Stomach (tissue), 4 donors: ENCODE results near the gene DHRS1.

Experiments
- POLR2AphosphoS5 ChIP-seq, 3 donors: sonication (generic); formaldehyde crosslinking; IDR thresholded peaks; one replicate each; pipeline ENCODE4 v1.6.1; 2016; ENCODE audit warnings: antibody characterized with exemption in 3 of 3
- TF ChIP-seq, protein P1 (sequence below), 7 experiments: fragments of 450-650 bp in 4 of 7; fragments of 200-600 bp in 3 of 7; sonication (generic) in 3 of 7; IDR thresholded peaks; one replicate each; pipeline ENCODE4 v1.5.1; 2016 to 2019; ENCODE audit warnings: antibody characterized with exemption in 7 of 7, control low read depth in 2 of 7, mild to moderate bottlenecking in 1 of 7

DNA sequence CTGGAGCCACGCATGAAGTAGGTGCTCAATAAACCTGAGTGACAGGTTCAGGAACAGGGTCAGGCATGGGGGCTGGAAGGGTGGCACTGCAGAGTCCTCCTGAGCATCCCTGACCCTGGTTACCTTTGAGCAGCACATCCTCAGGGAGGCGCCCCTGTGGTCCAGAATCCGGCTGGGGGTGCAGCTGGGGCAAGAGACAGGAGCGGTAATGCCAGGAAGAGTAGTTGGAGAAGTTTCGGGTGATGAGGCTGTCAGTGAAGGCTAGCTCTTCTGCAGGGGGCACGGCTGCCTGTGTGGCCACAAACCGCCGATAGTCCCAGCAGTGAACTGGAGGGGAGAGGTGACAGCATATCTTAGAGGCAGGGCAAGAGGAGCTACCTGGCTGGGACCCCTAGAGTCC, 30.2 kb downstream of the DHRS1 start:
- TF ChIP-seq, protein P1, sequence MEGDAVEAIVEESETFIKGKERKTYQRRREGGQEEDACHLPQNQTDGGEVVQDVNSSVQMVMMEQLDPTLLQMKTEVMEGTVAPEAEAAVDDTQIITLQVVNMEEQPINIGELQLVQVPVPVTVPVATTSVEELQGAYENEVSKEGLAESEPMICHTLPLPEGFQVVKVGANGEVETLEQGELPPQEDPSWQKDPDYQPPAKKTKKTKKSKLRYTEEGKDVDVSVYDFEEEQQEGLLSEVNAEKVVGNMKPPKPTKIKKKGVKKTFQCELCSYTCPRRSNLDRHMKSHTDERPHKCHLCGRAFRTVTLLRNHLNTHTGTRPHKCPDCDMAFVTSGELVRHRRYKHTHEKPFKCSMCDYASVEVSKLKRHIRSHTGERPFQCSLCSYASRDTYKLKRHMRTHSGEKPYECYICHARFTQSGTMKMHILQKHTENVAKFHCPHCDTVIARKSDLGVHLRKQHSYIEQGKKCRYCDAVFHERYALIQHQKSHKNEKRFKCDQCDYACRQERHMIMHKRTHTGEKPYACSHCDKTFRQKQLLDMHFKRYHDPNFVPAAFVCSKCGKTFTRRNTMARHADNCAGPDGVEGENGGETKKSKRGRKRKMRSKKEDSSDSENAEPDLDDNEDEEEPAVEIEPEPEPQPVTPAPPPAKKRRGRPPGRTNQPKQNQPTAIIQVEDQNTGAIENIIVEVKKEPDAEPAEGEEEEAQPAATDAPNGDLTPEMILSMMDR (IDR thresholded peaks at IDR 0.05) = no peak
- TF ChIP-seq POLR2AphosphoS5 (IDR thresholded peaks at IDR 0.05) = no peak
